22Rv1 (cell line): Measurements from ENCODE around the gene MAP2K3.

Experiments used
- H3K27ac ChIP-seq: fragments of 450-650 bp; 2 replicates; pipeline ENCODE4 v1.5.1; 2017
- CTCF ChIP-seq: fragments of 450-650 bp; IDR thresholded peaks from 2 replicates; pipeline ENCODE4 v1.5.1; 2017; ENCODE audit warnings: mild to moderate bottlenecking
- ZFX ChIP-seq: fragments of 450-650 bp; IDR thresholded peaks from 2 replicates; pipeline ENCODE4 v1.6.1; 2017; ENCODE audit warnings: antibody characterized with exemption, borderline replicate concordance

Gene MAP2K3

DNA sequence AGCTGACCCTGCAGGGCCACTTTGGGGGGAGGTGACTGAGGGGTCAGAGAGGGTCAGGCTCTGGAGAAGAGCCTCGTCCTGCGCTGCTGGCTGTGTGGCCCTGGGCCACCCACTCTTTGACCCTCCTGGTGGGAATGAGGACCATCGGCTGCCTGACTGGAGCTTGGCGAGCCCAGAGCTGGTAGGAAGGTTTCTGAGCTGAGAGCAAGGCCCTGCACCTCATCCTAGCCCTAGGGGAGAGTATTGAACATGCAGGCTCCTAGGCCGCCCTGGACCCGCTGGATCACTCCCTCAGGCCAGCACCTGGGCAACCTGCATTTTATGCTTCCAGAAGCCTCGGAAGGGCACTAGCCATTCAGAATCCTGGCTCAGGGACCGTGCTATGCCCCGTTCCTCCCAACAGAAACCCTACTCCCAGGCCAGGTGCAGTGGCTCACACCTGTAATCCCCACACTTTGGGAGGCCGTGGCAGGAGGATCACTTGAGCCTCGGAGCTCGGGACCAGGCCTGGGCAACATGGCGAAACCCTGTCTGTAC is 14.5 kb downstream of the MAP2K3 start:
- H3K27ac ChIP-seq = no peak overlapping the region
- TF ChIP-seq ZFX (no peak), CTCF (no peak)

DNA sequence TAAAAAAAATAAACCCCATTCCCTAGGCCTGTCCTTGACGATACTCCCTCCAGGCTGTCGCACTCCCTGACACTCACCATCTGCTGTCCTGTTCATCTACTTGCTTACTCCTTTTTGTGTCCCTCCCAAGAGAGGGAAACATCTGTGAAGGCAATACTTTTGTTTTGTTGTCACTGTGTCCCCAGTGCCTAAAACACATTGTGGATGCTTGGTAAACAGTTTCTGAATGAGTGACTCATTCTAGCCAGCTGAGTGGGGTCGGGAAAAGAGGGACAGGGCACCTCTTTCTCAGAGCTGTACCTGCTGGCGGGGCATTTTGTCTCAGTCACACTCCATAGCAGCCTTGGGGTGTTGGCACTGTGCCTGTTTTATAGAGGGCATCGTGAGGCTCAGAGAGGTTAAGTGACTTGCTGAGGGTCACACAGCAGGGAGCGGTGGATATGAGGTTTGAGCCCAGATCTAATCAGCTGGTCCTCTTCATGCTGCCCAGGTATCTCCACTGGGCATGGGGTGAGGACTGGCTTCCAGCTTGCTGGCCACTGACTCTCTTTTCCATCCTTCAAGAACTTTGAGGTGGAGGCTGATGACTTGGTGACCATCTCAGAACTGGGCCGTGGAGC is 15.6 kb downstream of the MAP2K3 start:
- TF ChIP-seq ZFX (no peak), CTCF (no peak)
- no peak overlapping the region for H3K27ac ChIP-seq

DNA sequence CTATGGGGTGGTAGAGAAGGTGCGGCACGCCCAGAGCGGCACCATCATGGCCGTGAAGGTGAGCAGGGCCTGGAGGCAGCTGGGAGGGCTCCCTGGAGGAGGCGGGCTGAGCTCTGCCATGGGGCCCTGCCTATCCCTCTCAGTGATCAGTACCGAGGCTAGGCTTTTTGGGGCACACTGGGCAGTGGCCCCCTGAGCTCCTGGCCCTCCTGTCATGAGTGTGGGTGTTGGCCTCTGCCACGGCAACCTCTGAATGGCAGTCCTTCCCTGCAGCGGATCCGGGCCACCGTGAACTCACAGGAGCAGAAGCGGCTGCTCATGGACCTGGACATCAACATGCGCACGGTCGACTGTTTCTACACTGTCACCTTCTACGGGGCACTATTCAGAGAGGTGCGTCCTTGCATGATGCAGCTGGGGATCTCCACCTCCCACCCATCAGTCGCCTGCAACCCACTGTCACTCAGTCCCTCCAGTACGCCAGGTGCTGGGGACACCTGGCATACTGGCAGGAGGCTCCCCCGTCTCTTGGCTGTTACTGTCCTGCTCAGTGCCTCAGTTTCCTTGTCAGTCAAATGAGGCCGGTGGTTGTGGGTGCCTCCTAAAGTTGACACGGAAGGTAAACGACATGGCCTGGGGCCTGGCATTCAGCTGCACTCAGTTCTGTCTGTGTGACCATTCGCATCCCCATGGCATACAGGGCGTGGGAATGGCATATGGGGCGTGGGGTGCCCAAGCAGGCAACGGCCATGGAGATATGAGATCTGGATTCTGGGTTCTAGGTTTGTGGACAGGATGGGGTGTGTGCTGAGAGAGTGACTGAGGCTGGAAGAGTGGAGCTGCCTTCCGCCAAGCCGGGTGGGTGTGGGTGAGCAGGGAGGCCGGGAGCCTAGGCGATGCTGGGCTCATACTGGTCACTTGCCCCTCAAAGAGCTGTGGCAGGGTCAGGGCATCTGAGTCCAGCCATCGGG is 16.4 kb downstream of the MAP2K3 start:
- TF ChIP-seq ZFX = no peak
- no peak for TF ChIP-seq CTCF
- no peak overlapping the region for H3K27ac ChIP-seq

GRCh38 chr17:21301593-21302550 is 17.4 kb downstream of the MAP2K3 start:
- no peak overlapping the region for H3K27ac ChIP-seq
- TF ChIP-seq CTCF = no peak
- no peak for TF ChIP-seq ZFX

- TF ChIP-seq ZFX (no peak), CTCF (no peak)
- H3K27ac ChIP-seq = no peak overlapping the region
Measured at GRCh38 chr17:21302711-21303425, 18.4 kb downstream of the MAP2K3 start.

DNA sequence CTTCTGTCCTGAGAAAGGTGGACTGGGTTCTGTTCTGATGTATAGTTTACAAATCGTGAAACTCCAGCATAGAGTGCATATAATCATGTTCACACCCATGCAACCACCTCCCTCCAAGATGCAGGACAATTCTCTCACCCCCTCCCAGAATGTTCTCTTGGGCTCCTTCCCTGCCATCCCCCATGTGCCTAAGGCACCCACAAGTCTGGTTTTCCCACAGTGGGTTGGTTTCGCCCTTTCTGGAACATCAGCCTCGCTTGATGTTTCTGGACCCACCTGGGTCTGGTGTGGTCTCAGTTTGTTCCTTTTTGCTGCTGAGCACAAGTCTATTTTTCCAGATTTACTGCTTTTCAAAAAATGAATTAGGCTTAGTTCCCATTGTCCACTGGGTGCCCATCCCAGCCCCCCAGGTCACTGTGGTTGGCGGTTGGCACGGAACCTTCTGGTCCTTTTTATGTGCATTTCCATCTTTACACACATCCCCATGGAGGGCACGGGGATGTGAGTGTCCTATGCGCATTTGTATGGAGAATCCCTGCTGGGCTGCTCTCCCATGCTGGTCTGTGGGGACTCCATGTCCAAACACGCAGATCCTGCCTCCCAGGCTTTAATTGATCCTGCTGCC is 19.0 kb downstream of the MAP2K3 start:
- no peak for TF ChIP-seq ZFX
- TF ChIP-seq CTCF = no peak
- H3K27ac ChIP-seq = no peak overlapping the region
